CD4-positive, alpha-beta memory T cell (primary cell): ENCODE results near the gene VWF. TPM values are rescaled to one million over a fixed set of nuclear protein-coding genes. Genes with fewer than 3 reads are reported as not detected.
A peak's percentile ranks its signal among the peaks of the same experiment; 100 is the strongest.
"Not testable (repeated sequence)": the region's sequence is repeated elsewhere in the genome, so short reads cannot be mapped to it uniquely, and the experiment has no call there.

Experiments
- CTCF ChIA-PET: fragments of 350-600 bp; sonication (Branson Sonifier 250); formaldehyde crosslinking; loops from one replicate; lab custom pipeline; 2021; ENCODE audit warnings: inconsistent platforms; ENCODE audit not compliant: partially characterized antibody; lab: Charles Lee
- POLR2A ChIA-PET: fragments of 350-600 bp; sonication (Branson Sonifier 250); formaldehyde crosslinking; loops from one replicate; lab custom pipeline; 2021; ENCODE audit not compliant: partially characterized antibody; lab: Charles Lee
- DNase-seq, 5 donors: peaks; one replicate each; pipeline versions ENCODE4 v3.0.0 to v3.0.0-alpha.2; 2020 to 2022; ENCODE audit warnings: mixed read lengths in 1 of 5
- H3K27ac ChIP-seq: one replicate; pipeline ENCODE4 v1.7.0; 2013; ENCODE audit warnings: low read depth, low read length
- H3K27me3 ChIP-seq: 2 replicates; pipeline ENCODE4 v1.7.0; 2013; ENCODE audit warnings: mild to moderate bottlenecking, low read length, moderate library complexity; ENCODE audit not compliant: insufficient read depth
- H3K36me3 ChIP-seq: 2 replicates; pipeline ENCODE4 v1.7.0; 2013; ENCODE audit warnings: mild to moderate bottlenecking, low read length, moderate library complexity; ENCODE audit not compliant: insufficient read depth
- H3K4me1 ChIP-seq: 2 replicates; pipeline ENCODE4 v1.7.0; 2013; ENCODE audit warnings: mild to moderate bottlenecking, low read length, moderate library complexity; ENCODE audit not compliant: insufficient read depth
- H3K4me3 ChIP-seq, 2 donors: one replicate each; pipeline ENCODE4 v1.7.0; 2013; ENCODE audit warnings: low read length in 2 of 2, mild to moderate bottlenecking in 1 of 2
- H3K9me3 ChIP-seq, 2 donors: one replicate each; pipeline ENCODE4 v1.7.0; 2013; ENCODE audit warnings: low read length in 2 of 2, control low read depth in 1 of 2; ENCODE audit not compliant: control insufficient read depth in 1 of 2
- H3K27ac Mint-ChIP-seq, 7 donors: one replicate each; pipeline ENCODE4 v1.8.0; 2020 to 2021; ENCODE audit warnings: mixed read lengths in 7 of 7, mild to moderate bottlenecking in 6 of 7, inconsistent platforms in 3 of 7, moderate library complexity in 3 of 7
- H3K27me3 Mint-ChIP-seq, 2 donors: one replicate each; pipeline ENCODE4 v1.8.0; 2020 to 2021; ENCODE audit warnings: mixed read lengths in 2 of 2
- H3K36me3 Mint-ChIP-seq, 2 donors: one replicate each; pipeline ENCODE4 v1.8.0; 2020 to 2021; ENCODE audit warnings: mixed read lengths in 2 of 2, inconsistent platforms in 1 of 2, mild to moderate bottlenecking in 1 of 2
- H3K4me1 Mint-ChIP-seq, 4 donors: one replicate each; pipeline ENCODE4 v1.8.0; 2020 to 2021; ENCODE audit warnings: mixed read lengths in 4 of 4, mild to moderate bottlenecking in 1 of 4
- H3K4me3 Mint-ChIP-seq, 8 donors: one replicate each; pipeline ENCODE4 v1.8.0; 2020 to 2021; ENCODE audit warnings: mixed read lengths in 8 of 8, mild to moderate bottlenecking in 7 of 8, moderate library complexity in 6 of 8, inconsistent platforms in 3 of 8
- H3K9me3 Mint-ChIP-seq, 8 donors: one replicate each; pipeline ENCODE4 v1.8.0; 2020 to 2021; ENCODE audit warnings: mixed read lengths in 8 of 8, mild to moderate bottlenecking in 5 of 8, inconsistent platforms in 3 of 8, moderate library complexity in 1 of 8
- intact Hi-C: fragments of 100-400 bp; cut with micrococcal nuclease; formaldehyde crosslinking; loops from one replicate; pipeline ENCODE4 v1.15.1; 2023
- polyA plus RNA-seq, 2 donors: library from polyadenylated mRNA; unstranded; fragments of 300-500 nt; fragmentation: Illumina TruSeq; gene quantifications; one replicate each; pipeline ENCODE4 v1.2.3, GENCODE V29; 2021
- total RNA-seq, 2 experiments: library from RNA; stranded (reverse); gene quantifications; one replicate each; pipeline ENCODE4 v1.2.3, GENCODE V29; 2021

Gene VWF
- total and polyA plus RNA-seq, 4 experiments from 2014 or later = 0.03 to 0.17 (median 0.15) TPM; not detected in 1

- H3K27me3 ChIP-seq = no peaks in the 10 kb centered on the region
- no peak overlapping the region for H3K27ac ChIP-seq
- peaks cover 15 to 26% (median 18%) of the 10 kb centered on the region in 4 donors for H3K4me1 Mint-ChIP-seq
- CTCF ChIA-PET = interaction anchor here (0.7 to 1.0 kb wide), 2 partner anchors 133 to 147 kb away, joined by 3 read pairs; no protein-coding TSS in a partner anchor
- POLR2A ChIA-PET = no interaction called here
- H3K27me3 Mint-ChIP-seq = peaks cover 0 to 8% of the 10 kb centered on the region in 2 donors
- intact Hi-C loops = no loop called here
- H3K9me3 Mint-ChIP-seq = no peaks in the 10 kb centered on the region
- H3K36me3 ChIP-seq = no peaks in the 10 kb centered on the region
- no peaks in the 10 kb centered on the region for H3K9me3 ChIP-seq
- no peak overlapping the region for H3K4me3 Mint-ChIP-seq
- peaks cover 14% of the 10 kb centered on the region for H3K4me1 ChIP-seq
- peak overlapping the region in 3 of 7 donors; percentile 46 to 81 (median 58) for H3K27ac Mint-ChIP-seq
- no peak for DNase-seq
- H3K36me3 Mint-ChIP-seq = no peaks in the 10 kb centered on the region
- no peak overlapping the region for H3K4me3 ChIP-seq
These were observed 21.1 kb upstream of the VWF start for GRCh38 chr12:6145564-6145963.

- Mint-ChIP-seq H3K27me3 (peaks cover 0 to 6% of the 10 kb centered on the region in 2 donors), H3K36me3 (peaks cover 0 to 3% of the 10 kb centered on the region in 2 donors), H3K27ac (peak overlapping the region in 1 of 7 donors; percentile 70), H3K4me3 (no peak overlapping the region), H3K4me1 (peaks cover 25 to 38% (median 31%) of the 10 kb centered on the region in 4 donors), H3K9me3 (no peaks in the 10 kb centered on the region)
- ChIA-PET POLR2A (interaction anchor here (0.6 kb wide), 1 partner anchor 50 kb away, joined by 3 read pairs; no protein-coding TSS in a partner anchor), CTCF (no interaction called here)
- no peak for DNase-seq
- H3K4me1 ChIP-seq = peaks cover 26% of the 10 kb centered on the region
- H3K27ac ChIP-seq = no peak overlapping the region
- no peaks in the 10 kb centered on the region for H3K36me3 ChIP-seq
- no peak overlapping the region for H3K4me3 ChIP-seq
- intact Hi-C loops = no loop called here
- no peaks in the 10 kb centered on the region for H3K9me3 ChIP-seq
- no peaks in the 10 kb centered on the region for H3K27me3 ChIP-seq
These were observed 18.8 kb upstream of the VWF start for GRCh38 chr12:6143303-6143675.

GRCh38 chr12:6142368-6143302 lies 18.2 kb upstream of the VWF start:
- H3K9me3 Mint-ChIP-seq, H3K27me3 Mint-ChIP-seq, H3K9me3 ChIP-seq, H3K36me3 Mint-ChIP-seq, DNase-seq, H3K4me3 Mint-ChIP-seq, H3K4me3 ChIP-seq, H3K27ac ChIP-seq, intact Hi-C loops, H3K36me3 ChIP-seq, POLR2A ChIA-PET, H3K27me3 ChIP-seq: not testable (repeated sequence)
- H3K4me1 Mint-ChIP-seq = peaks cover 25 to 38% (median 31%) of the 10 kb centered on the region in 4 donors
- CTCF ChIA-PET = interaction anchor here (1.7 to 2.0 kb wide), 3 partner anchors 10 to 54 kb away, joined by 3 to 10 read pairs (median 5); no protein-coding TSS in a partner anchor
- H3K4me1 ChIP-seq = peaks cover 26% of the 10 kb centered on the region
- peak overlapping the region in 4 of 7 donors; percentile 22 to 70 (median 55) for H3K27ac Mint-ChIP-seq

GRCh38 chr12:6141731-6142367 lies 17.4 kb upstream of the VWF start:
- not testable (repeated sequence) for H3K27ac ChIP-seq, H3K27me3 Mint-ChIP-seq
- peak overlapping the region in 5 of 8 donors; percentile 58 to 87 (median 71) for H3K4me3 Mint-ChIP-seq

GRCh38 chr12:6140651-6141447 lies 16.4 kb upstream of the VWF start:
- ChIA-PET CTCF (interaction anchor here (1.2 to 2.0 kb wide), 7 partner anchors 11 to 146 kb away, joined by 3 to 10 read pairs (median 4); no protein-coding TSS in a partner anchor), POLR2A (interaction anchor here (0.8 to 1.4 kb wide), 3 partner anchors 9 to 1500 kb away, joined by 3 to 5 read pairs (median 4); no protein-coding TSS in a partner anchor)
- Histone ChIP-seq H3K36me3 (no peaks in the 10 kb centered on the region), H3K9me3 (no peaks in the 10 kb centered on the region), H3K27me3 (no peaks in the 10 kb centered on the region), H3K27ac (no peak overlapping the region), H3K4me1 (peaks cover 26% of the 10 kb centered on the region), H3K4me3 (no peak overlapping the region)
- Mint-ChIP-seq H3K27me3 (no peaks in the 10 kb centered on the region), H3K9me3 (peaks cover 0 to 2% (median 0%) of the 10 kb centered on the region in 8 donors), H3K36me3 (peaks cover 0 to 3% of the 10 kb centered on the region in 2 donors), H3K4me1 (peaks cover 25 to 37% (median 31%) of the 10 kb centered on the region in 4 donors), H3K27ac (peak overlapping the region; percentile 85 to 93 (median 91)), H3K4me3 (peak overlapping the region in 7 of 8 donors; percentile 50 to 87 (median 69))
- intact Hi-C loops = no loop called here
- DNase-seq = peak in 4 of 5 donors; percentile 15 to 33 (median 26)

More at GRCh38 chr12:6141731-6142367, 17.4 kb upstream of the VWF start:
- H3K36me3 Mint-ChIP-seq, H3K9me3 ChIP-seq, H3K36me3 ChIP-seq, intact Hi-C loops, H3K4me3 ChIP-seq, DNase-seq, H3K27me3 ChIP-seq, H3K9me3 Mint-ChIP-seq: not testable (repeated sequence)
- CTCF ChIA-PET = interaction anchor here (1.2 to 2.0 kb wide), 7 partner anchors 10 to 145 kb away, joined by 3 to 10 read pairs (median 4); no protein-coding TSS in a partner anchor
- POLR2A ChIA-PET = interaction anchor here (1.2 to 1.4 kb wide), 2 partner anchors 8 to 26 kb away, joined by 4 to 5 read pairs; no protein-coding TSS in a partner anchor
- H3K4me1 ChIP-seq = peaks cover 26% of the 10 kb centered on the region
- Mint-ChIP-seq H3K27ac (peak overlapping the region; percentile 73 to 93 (median 91)), H3K4me1 (peaks cover 25 to 38% (median 31%) of the 10 kb centered on the region in 4 donors)

GRCh38 chr12:6135071-6135470 lies 10.6 kb upstream of the VWF start:
- Mint-ChIP-seq H3K4me3 (no peak overlapping the region), H3K36me3 (peaks cover 0 to 3% of the 10 kb centered on the region in 2 donors), H3K9me3 (peaks cover 0 to 2% (median 0%) of the 10 kb centered on the region in 8 donors), H3K27me3 (no peaks in the 10 kb centered on the region), H3K27ac (no peak overlapping the region), H3K4me1 (peaks cover 5 to 9% (median 7%) of the 10 kb centered on the region in 4 donors)
- Histone ChIP-seq H3K4me3 (no peak overlapping the region), H3K27me3 (no peaks in the 10 kb centered on the region), H3K4me1 (peaks cover 7% of the 10 kb centered on the region), H3K27ac (no peak overlapping the region), H3K9me3 (no peaks in the 10 kb centered on the region), H3K36me3 (no peaks in the 10 kb centered on the region)
- DNase-seq = no peak
- ChIA-PET POLR2A (no interaction called here), CTCF (interaction anchor here (0.6 kb wide), 1 partner anchor 1988 kb away, joined by 3 read pairs; no protein-coding TSS in a partner anchor)
- intact Hi-C loops = no loop called here
